Stimulated activated naive CD8-positive, alpha-beta T cell treated with anti-CD3 and anti-CD28 coated beads, Interleukin-15, Interleukin-2, amounts not matched to agents 100 ng/mL and 50 ng/mL, for 24 hours (primary cell): Measurements from ENCODE around the gene ATP6V1E1.
"Not testable (repeated sequence)": the region's sequence is repeated elsewhere in the genome, so short reads cannot be mapped to it uniquely, and the experiment has no call there.

ENCODE experiments used
- H3K27ac Mint-ChIP-seq: one replicate; pipeline ENCODE4 v1.8.0; 2021; ENCODE audit warnings: mild to moderate bottlenecking, mixed read lengths
- H3K27me3 Mint-ChIP-seq: one replicate; pipeline ENCODE4 v1.8.0; 2021; ENCODE audit warnings: mixed read lengths
- H3K36me3 Mint-ChIP-seq: one replicate; pipeline ENCODE4 v1.8.0; 2021; ENCODE audit warnings: low read depth, mixed read lengths
- H3K4me1 Mint-ChIP-seq: one replicate; pipeline ENCODE4 v1.8.0; 2021; ENCODE audit warnings: low read depth, mixed read lengths
- H3K4me3 Mint-ChIP-seq: one replicate; pipeline ENCODE4 v1.8.0; 2021; ENCODE audit warnings: mild to moderate bottlenecking, mixed read lengths
- H3K9me3 Mint-ChIP-seq: one replicate; pipeline ENCODE4 v1.8.0; 2021; ENCODE audit warnings: mixed read lengths

The ATP6V1E1 gene

DNA sequence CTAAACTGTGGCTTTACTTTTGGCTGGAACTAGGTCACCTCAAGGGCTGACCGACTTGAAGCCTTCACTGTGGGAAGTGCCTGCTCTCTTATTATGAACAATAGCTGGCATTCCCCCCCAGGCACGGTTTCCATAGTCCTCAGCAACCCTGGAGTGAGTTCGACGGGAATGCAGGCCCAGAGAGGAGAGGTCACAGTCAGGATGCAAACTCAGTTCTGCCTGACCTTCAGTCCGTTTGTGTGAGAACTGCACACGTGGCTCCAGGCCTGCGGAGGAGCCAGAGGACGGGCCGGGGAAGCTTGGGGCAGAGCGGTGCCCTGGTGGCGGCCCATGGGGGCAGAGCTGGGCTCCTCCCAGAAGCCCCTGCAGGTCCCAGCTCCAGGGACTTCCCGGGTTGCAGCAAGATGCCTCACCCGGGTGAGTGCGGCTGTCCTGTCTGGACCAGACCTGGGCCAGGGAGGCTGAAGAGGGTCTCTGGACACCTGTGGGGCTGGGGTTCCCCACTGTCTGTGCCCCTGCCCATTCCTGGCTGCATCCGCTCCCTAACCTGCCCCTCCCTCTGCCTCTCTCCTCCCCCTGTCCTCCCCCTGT lies 48.0 kb downstream of the ATP6V1E1 start:
- Mint-ChIP-seq H3K36me3 (no peaks in the 10 kb centered on the region), H3K27me3 (no peaks in the 10 kb centered on the region), H3K9me3 (no peaks in the 10 kb centered on the region), H3K4me3 (no peak overlapping the region), H3K4me1 (no peaks in the 10 kb centered on the region), H3K27ac (no peak overlapping the region)

GRCh38 chr22:17579535-17579981 lies 49.0 kb downstream of the ATP6V1E1 start:
- H3K27ac Mint-ChIP-seq = no peak overlapping the region
- no peaks in the 10 kb centered on the region for H3K9me3 Mint-ChIP-seq
- no peaks in the 10 kb centered on the region for H3K27me3 Mint-ChIP-seq
- H3K4me3 Mint-ChIP-seq = no peak overlapping the region
- no peaks in the 10 kb centered on the region for H3K4me1 Mint-ChIP-seq
- no peaks in the 10 kb centered on the region for H3K36me3 Mint-ChIP-seq

DNA sequence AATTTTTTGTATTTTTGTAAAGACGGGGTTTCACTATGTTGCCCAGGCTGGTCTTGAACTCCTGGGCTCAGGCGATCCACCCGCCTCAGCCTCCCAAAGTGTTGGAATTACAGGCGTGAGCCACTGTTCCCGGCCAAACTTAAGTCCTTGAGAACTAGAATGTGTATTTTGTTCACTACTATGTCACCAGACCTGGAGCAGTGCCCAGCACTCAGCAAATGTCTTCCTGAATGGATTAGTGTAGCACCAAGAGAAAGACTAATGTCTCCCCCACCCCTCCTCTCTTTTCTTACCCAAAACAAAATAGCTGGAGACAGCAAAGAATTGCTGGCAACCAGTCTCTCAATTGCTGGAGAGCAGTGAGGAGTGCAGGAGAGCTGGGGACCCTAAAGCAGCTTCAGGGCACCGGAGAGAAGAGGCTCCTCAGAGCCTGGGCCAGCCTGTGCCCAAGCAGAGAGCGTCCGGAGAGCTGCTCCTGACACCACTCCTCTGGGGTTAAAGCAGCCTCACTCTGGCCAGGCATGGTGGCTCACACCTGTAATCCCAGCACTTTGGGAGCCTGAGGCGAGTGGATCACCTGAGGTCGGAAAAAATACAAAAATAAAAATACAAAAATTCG lies 50.3 kb downstream of the ATP6V1E1 start:
- no peaks in the 10 kb centered on the region for H3K27me3 Mint-ChIP-seq
- H3K9me3 Mint-ChIP-seq = no peaks in the 10 kb centered on the region
- H3K4me1 Mint-ChIP-seq = no peaks in the 10 kb centered on the region
- no peak overlapping the region for H3K27ac Mint-ChIP-seq
- H3K4me3 Mint-ChIP-seq = no peak overlapping the region
- H3K36me3 Mint-ChIP-seq = no peaks in the 10 kb centered on the region

DNA sequence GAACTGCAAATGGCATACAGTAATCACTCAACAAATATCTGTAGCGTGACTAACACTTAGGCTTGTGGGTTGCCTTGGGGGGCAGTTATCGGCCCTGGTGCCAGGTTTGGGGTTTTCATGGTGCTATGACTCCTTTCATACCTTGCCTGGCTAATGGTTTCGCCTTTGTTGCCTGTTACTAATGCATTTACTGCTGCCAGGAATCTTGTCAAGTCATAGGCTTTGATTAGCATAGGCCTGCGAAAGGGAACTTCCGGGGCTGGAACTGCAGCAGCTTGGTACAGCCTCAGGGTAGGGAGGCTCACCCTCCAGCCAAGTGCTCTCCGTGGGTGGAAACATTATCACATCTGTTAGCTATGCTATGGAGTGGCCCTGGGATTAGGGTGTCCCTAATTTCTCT lies 52.1 kb downstream of the ATP6V1E1 start:
- Mint-ChIP-seq H3K27me3 (no peaks in the 10 kb centered on the region), H3K27ac (no peak overlapping the region), H3K4me1 (no peaks in the 10 kb centered on the region)

DNA sequence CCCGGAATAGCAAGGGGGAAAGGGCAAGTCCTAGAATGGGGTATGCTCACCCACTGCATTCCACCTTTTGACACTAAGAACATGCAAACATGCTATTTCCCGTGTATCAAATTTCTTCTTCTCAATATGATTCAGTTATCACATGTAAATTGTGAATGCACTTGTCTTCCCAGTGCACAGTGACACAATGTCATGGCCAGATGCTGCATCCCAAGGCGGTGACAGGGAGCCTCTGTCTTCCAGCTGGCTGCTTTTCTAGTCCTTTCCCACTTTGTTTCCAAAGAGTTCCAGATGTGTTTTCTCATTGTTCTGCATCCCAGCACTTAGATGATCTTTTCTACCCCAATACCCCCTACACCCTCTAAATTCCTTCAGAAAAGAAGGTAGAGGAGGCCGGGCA lies 52.9 kb downstream of the ATP6V1E1 start:
- H3K36me3 Mint-ChIP-seq = no peaks in the 10 kb centered on the region
- H3K4me1 Mint-ChIP-seq = no peaks in the 10 kb centered on the region
- H3K27ac Mint-ChIP-seq = no peak overlapping the region
- no peak overlapping the region for H3K4me3 Mint-ChIP-seq
- no peaks in the 10 kb centered on the region for H3K9me3 Mint-ChIP-seq
- H3K27me3 Mint-ChIP-seq = peaks cover 4% of the 10 kb centered on the region

More for the DNA sequence above, 52.1 kb downstream of the ATP6V1E1 start:
- no peaks in the 10 kb centered on the region for H3K36me3 Mint-ChIP-seq
- no peaks in the 10 kb centered on the region for H3K9me3 Mint-ChIP-seq
- no peak overlapping the region for H3K4me3 Mint-ChIP-seq

DNA sequence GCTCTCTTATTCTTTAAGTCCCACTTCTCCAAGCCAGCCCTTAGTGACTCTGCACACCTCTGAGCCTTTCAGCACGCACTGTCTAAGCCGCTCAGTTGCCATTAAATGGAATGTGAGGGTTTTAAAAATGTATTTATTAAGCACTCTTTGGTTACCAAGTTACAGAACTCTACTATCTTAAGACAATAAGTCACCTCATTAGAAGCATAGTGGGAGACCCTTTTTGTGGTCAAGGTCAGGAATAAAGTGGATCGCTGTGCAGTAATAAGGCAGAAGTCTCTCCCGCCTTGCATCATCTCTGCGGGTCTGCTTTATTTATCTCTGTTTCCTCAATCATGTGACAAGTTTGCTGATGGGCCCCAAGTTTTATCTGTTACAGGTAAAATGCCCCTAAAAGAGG lies 53.4 kb downstream of the ATP6V1E1 start:
- H3K27ac Mint-ChIP-seq = no peak overlapping the region
- H3K27me3 Mint-ChIP-seq = peaks cover 7% of the 10 kb centered on the region
- no peaks in the 10 kb centered on the region for H3K9me3 Mint-ChIP-seq
- H3K36me3 Mint-ChIP-seq = no peaks in the 10 kb centered on the region
- no peaks in the 10 kb centered on the region for H3K4me1 Mint-ChIP-seq
- no peak overlapping the region for H3K4me3 Mint-ChIP-seq

GRCh38 chr22:17570851-17571631 lies 57.5 kb downstream of the ATP6V1E1 start:
- peaks cover 7% of the 10 kb centered on the region for H3K27me3 Mint-ChIP-seq
- no peak overlapping the region for H3K4me3 Mint-ChIP-seq
- H3K27ac Mint-ChIP-seq = peak overlapping the region; percentile 43
- H3K9me3 Mint-ChIP-seq = no peaks in the 10 kb centered on the region
- H3K36me3 Mint-ChIP-seq = no peaks in the 10 kb centered on the region
- H3K4me1 Mint-ChIP-seq = no peaks in the 10 kb centered on the region

- Mint-ChIP-seq H3K4me1 (no peaks in the 10 kb centered on the region), H3K9me3 (no peaks in the 10 kb centered on the region), H3K4me3 (no peak overlapping the region), H3K27ac (no peak overlapping the region), H3K27me3 (peaks cover 7% of the 10 kb centered on the region), H3K36me3 (no peaks in the 10 kb centered on the region)
These were observed 58.5 kb downstream of the ATP6V1E1 start for GRCh38 chr22:17569971-17570511.

DNA sequence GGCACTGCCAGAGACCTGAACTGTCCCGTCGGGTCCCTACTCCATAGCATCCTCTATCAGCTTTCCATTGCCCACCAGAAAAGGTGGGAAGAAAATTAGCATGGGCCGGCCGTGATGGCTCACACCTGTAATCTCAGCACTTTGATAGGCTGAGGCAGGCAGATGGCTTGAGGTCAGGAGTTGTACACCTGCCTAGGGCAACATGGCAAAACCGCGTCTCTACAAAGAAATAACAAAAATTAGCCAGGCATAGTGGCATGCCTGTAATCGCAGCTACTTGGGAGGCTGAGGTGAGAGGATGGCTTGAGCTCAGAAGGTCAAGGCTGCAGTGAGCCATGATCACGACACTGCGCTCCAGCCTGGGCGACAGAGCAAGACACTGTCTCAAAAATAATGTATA lies 61.8 kb downstream of the ATP6V1E1 start:
- no peaks in the 10 kb centered on the region for H3K9me3 Mint-ChIP-seq
- H3K36me3 Mint-ChIP-seq = no peaks in the 10 kb centered on the region
- peaks cover 7% of the 10 kb centered on the region for H3K27me3 Mint-ChIP-seq
- no peaks in the 10 kb centered on the region for H3K4me1 Mint-ChIP-seq
- H3K4me3 Mint-ChIP-seq = no peak overlapping the region
- no peak overlapping the region for H3K27ac Mint-ChIP-seq

DNA sequence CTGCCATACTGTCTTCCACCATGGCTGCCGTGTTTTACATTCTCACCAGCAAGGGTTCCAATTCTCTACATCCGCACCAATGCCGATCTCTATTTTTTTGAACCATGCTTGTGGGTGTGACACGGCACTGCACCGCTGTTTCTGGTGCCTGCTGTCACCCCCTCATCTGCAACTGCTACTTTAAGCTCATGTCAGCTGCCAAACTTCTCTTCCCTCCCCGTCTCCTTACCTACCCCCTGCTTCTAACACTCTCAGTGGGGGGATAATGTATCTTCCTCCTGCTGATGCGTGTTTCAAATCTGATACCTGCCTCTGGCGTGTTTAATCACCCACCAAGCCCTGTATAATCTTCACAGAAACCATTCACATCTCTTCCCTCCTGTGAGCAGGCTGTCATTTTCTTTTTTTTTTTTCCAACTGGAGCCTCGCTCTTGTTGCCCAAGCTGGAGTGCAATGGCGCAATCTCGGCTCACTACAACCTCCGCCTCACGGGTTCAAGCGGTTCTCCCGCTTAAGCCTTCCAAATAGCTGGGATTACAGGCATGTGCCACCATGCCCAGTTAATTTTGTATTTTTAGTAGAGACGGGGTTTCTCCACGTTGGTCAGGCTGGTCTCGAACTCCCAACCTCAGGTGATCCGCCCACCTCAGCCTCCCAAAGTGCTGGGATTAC lies 62.4 kb downstream of the ATP6V1E1 start:
- not testable (repeated sequence) for H3K27me3 Mint-ChIP-seq, H3K27ac Mint-ChIP-seq, H3K4me3 Mint-ChIP-seq, H3K9me3 Mint-ChIP-seq, H3K4me1 Mint-ChIP-seq, H3K36me3 Mint-ChIP-seq

DNA sequence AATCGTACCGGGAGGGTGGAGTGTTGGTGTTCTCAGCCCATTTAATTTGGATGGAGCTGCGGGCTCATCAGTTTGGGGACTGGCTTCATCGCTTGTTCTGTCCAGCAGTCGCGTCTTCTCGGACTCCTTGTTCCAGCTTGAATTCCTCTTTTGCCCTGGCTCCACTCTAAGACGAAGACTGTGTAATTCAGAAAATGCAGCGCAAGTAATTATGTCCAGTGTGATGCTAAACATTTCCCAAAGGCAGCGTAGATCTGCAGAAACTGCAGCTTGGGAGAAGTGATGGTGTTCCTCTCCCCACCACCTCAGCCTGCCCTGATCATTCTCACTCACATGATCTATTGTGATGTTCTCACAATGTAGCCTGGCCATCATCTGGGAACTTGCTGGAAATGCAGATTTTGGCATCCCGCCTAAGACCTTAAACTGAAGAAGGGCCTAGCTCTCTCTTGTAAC lies 64.6 kb downstream of the ATP6V1E1 start:
- Mint-ChIP-seq H3K4me1 (no peaks in the 10 kb centered on the region), H3K27ac (no peak overlapping the region), H3K4me3 (no peak overlapping the region), H3K27me3 (no peaks in the 10 kb centered on the region), H3K9me3 (no peaks in the 10 kb centered on the region), H3K36me3 (no peaks in the 10 kb centered on the region)

- no peaks in the 10 kb centered on the region for H3K36me3 Mint-ChIP-seq
- no peaks in the 10 kb centered on the region for H3K27me3 Mint-ChIP-seq
These were observed 65.4 kb downstream of the ATP6V1E1 start, which contains the start of gene SLC25A18 for GRCh38 chr22:17562906-17563870. Gene SLC25A18 (plus strand): TSS chr22:17563498. CDS start chr22:17579945, 16,447 bp downstream.

GRCh38 chr22:17559188-17559587 lies 69.4 kb downstream of the ATP6V1E1 start:
- no peak overlapping the region for H3K4me3 Mint-ChIP-seq
- no peaks in the 10 kb centered on the region for H3K9me3 Mint-ChIP-seq
- H3K27me3 Mint-ChIP-seq = no peaks in the 10 kb centered on the region
- no peaks in the 10 kb centered on the region for H3K4me1 Mint-ChIP-seq
- H3K27ac Mint-ChIP-seq = no peak overlapping the region
- H3K36me3 Mint-ChIP-seq = no peaks in the 10 kb centered on the region

More at GRCh38 chr22:17562906-17563870, 65.4 kb downstream of the ATP6V1E1 start, which contains the start of gene SLC25A18:
- H3K9me3 Mint-ChIP-seq = no peaks in the 10 kb centered on the region
- H3K27ac Mint-ChIP-seq = no peak within 1 kb of the TSS
- H3K4me3 Mint-ChIP-seq = no peak within 1 kb of the TSS
- no peaks in the 10 kb centered on the region for H3K4me1 Mint-ChIP-seq

- Mint-ChIP-seq H3K27ac (no peak overlapping the region), H3K9me3 (no peaks in the 10 kb centered on the region), H3K4me1 (no peaks in the 10 kb centered on the region), H3K36me3 (no peaks in the 10 kb centered on the region), H3K4me3 (no peak overlapping the region), H3K27me3 (no peaks in the 10 kb centered on the region)
These were observed 73.7 kb downstream of the ATP6V1E1 start for GRCh38 chr22:17554814-17555213.
